D721Med (cell line): Measurements from ENCODE around the gene C17orf107.
"Not testable (repeated sequence)": the region's sequence is repeated elsewhere in the genome, so short reads cannot be mapped to it uniquely, and the experiment has no call there.

Experiments used
- DNase-seq: peaks from one replicate; pipeline ENCODE4 v3.0.0; 2011; ENCODE audit warnings: low spot score; ENCODE audit not compliant: insufficient read length
- FAIRE-seq: peaks from 2 replicates; lab custom pipeline; 2011; peaks lifted over from hg19 to GRCh38; lab: Jason Lieb, UNC
- CTCF ChIP-seq: IDR thresholded peaks from 2 replicates; pipeline ENCODE4 v1.5.1; 2012; ENCODE audit warnings: mild to moderate bottlenecking, control low read depth; ENCODE audit not compliant: insufficient read depth; ENCODE audit errors: missing control alignments

The C17orf107 gene

GRCh38 chr17:4861052-4861451, 38.3 kb upstream of the C17orf107 start:
- FAIRE-seq: no peak
- no peak for DNase-seq
- TF ChIP-seq CTCF: no peak

- FAIRE-seq (no peak), DNase-seq (no peak)
- TF ChIP-seq CTCF: no peak
Measured at GRCh38 chr17:4862720-4863119, 36.6 kb upstream of the C17orf107 start.

- DNase-seq (no peak), FAIRE-seq (no peak)
- no peak for TF ChIP-seq CTCF
Measured at GRCh38 chr17:4863321-4863720, 36.0 kb upstream of the C17orf107 start.

GRCh38 chr17:4867535-4867934, 31.8 kb upstream of the C17orf107 start:
- not testable (repeated sequence) for DNase-seq, FAIRE-seq

- FAIRE-seq, DNase-seq: not testable (repeated sequence)
Measured at GRCh38 chr17:4869058-4869998, 30.0 kb upstream of the C17orf107 start.

- no peak for TF ChIP-seq CTCF
- no peak for DNase-seq
- FAIRE-seq: no peak
Measured at GRCh38 chr17:4870855-4871254, 28.5 kb upstream of the C17orf107 start.

- no peak for FAIRE-seq
- DNase-seq: no peak
- TF ChIP-seq CTCF: no peak
Measured at GRCh38 chr17:4872786-4873185, 26.6 kb upstream of the C17orf107 start.

- no peak for FAIRE-seq
- no peak for TF ChIP-seq CTCF
Measured at GRCh38 chr17:4877089-4877488, 22.2 kb upstream of the C17orf107 start.

More at GRCh38 chr17:4877089-4877488, 22.2 kb upstream of the C17orf107 start:
- no peak for DNase-seq
